GM18507 (cell line): ENCODE results near the gene CD40.

Source experiments
- DNase-seq: peaks from one replicate; pipeline ENCODE4 v3.0.0; 2011; ENCODE audit warnings: low read depth; ENCODE audit not compliant: insufficient read length; ENCODE audit errors: extremely low spot score
- FAIRE-seq: peaks from 2 replicates; lab custom pipeline; 2011; peaks lifted over from hg19 to GRCh38; lab: Jason Lieb, UNC

The CD40 gene

DNA sequence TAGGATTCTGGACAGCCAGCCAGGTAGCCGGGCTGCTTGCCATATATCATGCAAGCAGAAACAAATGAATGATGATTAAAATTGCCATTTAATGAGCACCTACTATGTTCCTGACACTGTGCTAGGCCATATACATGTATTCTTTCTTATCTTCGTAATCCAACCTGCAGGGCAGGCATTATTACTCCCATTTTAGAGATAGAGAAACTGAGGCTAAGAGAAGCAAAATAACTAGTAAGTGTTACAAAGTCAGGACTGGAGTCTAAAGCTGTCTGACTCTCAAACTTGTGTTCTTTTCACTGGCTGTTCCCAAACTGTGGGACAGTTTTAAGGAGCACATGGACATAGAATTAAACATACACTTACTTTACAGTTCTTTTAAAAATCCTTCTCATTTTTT lies 2.0 kb downstream of the CD40 start:
- FAIRE-seq (no peak), DNase-seq (no peak)

DNA sequence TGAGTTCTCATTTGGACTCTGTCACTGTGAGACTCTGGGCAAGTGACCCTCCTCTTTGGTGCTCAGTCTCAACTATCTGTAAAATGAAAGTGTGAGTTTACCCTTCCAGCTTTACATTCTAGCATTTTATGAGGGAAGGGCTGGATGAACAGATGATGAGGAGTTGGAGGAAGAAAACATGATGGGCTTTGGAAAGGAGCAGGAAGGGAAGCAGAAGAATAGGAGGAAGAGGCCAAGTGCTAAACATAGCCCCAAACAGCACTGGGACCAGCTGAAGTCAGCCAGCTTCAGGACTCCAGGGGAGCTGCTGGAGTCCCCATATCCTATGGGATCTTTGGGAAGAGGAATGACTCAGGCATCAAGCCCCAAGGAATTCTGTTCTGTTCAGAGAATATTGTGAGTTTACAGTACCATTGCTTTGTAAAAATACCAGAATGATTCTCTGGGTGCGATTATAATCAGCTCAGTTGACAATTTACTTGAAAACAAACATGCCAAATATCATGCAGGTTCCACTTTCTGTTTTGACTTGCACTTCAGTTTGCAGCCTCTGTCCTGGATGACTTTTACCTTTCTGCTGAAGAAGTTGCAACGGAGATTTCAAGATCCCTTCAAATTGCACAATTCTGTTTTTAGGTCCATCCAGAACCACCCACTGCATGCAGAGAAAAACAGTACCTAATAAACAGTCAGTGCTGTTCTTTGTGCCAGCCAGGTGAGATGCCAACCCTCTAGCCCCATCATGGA lies 3.2 kb downstream of the CD40 start:
- no peak for DNase-seq
- peak; percentile 41 for FAIRE-seq

DNA sequence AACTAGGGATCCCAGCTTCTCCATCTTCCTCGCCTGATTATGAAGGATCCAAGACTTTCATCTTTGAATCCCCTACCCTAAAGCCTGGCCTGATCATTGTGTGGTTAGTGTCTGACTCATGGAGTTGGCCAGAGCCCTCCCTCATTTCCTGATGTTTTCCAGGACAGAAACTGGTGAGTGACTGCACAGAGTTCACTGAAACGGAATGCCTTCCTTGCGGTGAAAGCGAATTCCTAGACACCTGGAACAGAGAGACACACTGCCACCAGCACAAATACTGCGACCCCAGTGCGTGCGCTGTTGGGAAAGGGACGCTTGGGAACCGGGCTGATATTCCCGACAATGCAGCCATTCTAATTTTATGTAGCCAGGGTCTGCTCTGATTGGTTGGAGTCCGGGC lies 4.0 kb downstream of the CD40 start:
- DNase-seq: no peak

DNA sequence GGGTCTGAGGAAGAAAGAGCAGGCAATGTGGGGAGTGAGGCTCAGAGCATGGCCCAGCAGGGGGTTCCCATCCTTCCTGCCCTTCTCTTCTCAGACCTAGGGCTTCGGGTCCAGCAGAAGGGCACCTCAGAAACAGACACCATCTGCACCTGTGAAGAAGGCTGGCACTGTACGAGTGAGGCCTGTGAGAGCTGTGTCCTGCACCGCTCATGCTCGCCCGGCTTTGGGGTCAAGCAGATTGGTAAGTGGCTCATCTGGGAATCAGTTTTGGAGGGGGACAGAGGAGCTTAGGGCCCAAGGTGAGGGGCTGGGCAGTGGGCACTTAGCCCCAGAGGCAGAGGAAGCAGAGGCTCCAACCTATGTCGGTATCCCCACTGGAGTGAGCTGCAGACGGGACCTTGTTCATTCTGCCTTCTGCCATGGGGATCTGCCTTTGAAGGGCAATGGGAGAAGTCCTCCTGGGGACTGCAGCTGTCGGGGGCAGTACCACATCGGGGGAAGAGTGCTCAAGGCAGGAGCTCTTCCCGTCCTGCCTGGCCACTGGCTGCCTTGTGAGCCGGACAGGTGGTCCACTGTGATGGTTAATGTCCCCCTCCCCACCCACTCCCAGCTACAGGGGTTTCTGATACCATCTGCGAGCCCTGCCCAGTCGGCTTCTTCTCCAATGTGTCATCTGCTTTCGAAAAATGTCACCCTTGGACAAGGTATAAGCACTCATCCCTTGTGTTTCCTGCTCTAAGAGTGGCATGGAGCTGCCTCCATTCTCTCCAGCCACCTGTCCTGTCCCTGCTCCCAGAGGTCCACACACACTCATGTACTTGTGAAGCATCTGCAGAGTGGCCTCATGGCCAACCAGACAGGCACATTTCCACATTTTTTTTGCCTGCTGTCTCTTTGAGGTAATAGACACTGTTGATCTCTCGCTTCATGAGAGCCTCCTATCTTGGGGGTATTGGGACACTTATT lies 4.7 kb downstream of the CD40 start:
- FAIRE-seq: no peak

More for the DNA sequence above, 4.0 kb downstream of the CD40 start:
- FAIRE-seq: no peak

DNA sequence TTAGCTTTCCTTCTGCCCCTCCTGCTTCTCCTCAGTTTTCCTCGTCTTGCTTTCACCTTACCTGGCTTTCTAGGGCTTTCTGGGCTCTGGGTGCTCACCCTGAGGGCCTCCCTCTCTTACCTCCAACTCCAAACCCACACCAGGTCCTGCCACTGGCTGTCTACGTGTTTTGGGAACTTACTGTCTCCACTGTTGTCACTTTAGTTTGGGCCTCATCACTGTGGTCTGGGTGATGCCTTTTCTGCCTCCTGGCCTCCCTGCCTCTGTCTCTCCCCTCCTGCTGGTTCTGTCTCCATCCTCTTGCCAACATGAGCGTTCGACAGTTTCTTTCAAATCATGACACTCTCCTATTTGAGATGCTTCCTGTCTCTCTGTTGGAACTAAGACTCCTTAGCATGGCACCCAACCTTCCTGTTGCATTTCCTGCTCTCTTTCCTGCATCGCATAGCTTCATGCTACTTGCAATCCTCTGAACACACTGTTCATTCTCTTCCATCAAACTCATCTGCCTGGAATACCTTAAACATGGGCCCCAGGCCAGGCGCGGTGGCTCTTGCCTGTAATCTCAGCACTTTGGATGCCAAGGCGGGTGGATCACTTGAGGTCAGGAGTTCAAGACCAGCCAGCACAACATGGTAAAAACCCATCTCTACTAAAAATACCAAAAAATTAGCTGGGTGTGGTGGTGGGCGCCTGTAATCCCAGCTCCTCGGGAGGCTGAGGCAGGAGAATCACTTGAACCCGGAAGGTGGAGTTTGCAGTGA lies 5.5 kb downstream of the CD40 start:
- FAIRE-seq (no peak), DNase-seq (no peak)

More for the DNA sequence above, 4.7 kb downstream of the CD40 start:
- DNase-seq: no peak

DNA sequence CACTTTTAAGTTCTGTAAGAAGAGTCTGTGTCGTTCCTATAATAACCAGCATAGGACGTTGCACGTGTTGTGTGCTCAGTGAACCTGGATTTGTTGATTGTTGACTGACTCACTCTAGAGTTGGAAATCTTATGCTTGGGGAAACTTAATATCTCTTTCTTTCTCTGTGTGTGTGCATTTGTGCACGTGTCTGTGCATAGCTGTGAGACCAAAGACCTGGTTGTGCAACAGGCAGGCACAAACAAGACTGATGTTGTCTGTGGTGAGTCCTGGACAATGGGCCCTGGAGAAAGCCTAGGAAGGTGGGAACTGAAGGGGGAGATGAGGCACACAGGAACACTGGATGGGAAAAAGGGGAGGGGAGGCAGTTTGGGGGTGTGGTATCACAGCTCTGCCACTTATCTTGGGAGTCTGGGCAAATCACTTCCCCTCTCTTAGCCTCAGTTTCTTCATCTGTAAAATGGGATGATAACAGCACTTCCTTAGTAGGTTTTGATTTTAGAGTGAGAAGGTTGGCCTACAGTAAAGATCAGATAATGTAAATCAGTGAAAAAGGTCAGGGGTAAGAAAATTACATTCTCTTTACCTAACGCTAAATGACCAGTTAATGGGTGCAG lies 8.4 kb downstream of the CD40 start:
- no peak for DNase-seq
- no peak for FAIRE-seq

DNA sequence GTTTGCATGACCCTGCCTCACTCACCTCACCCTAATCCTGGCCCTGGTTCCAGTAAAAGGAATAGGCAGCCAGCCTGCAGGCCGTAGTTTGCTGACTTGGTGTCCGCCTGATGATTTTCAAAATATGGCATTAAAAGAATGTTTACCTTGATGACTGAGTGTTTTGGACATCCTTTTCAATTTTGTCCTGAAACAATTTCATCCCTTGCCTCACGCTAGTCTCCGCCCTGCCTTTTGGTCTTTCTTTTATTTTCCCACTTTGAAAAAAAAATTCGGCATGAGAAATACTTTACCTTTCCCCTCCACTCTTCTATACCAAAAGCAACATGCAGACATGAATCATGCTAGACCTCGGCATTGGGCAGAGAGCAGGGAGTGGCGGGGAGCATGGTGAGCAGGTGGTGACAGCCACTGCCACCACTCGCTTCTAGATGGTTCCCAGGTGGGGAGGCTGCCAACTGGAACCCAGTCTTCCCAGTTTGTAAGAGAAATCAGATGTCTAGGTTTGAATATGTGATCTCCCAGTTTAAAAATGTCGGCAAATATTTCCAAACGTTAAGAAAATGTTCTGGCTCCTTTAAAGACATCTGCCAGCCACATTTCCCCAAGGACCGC lies 9.4 kb downstream of the CD40 start:
- no peak for DNase-seq
- FAIRE-seq: no peak

DNA sequence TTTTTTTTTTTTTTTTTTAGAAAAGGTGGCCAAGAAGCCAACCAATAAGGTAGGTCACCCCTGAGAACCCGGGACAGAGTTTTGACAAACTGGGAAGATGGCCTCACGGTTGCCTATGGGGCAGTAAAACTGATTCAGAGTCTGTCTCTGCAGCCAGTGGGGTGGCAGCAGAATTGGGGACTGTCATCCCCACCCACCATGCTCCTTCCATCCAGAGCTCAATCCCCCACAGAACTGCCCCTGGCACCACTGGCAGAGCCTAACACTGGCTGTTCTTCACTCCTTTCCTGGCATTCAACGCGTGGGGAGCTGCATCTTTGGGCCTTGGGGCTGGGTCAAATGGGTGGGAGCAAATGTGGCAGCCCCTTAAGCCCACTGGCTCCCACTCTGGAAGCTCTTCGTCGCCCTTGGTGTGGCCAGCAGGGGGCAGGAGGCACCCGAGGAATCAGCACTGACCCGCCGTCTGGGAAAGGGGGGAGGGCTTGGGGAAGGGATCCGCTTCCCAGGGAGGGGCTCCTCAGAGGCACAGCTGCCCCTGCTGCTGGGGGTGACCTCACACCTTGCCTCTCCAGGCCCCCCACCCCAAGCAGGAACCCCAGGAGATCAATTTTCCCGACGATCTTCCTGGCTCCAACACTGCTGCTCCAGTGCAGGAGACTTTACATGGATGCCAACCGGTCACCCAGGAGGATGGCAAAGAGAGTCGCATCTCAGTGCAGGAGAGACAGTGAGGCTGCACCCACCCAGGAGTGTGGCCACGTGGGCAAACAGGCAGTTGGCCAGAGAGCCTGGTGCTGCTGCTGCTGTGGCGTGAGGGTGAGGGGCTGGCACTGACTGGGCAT lies 10.4 kb downstream of the CD40 start:
- FAIRE-seq (no peak), DNase-seq (no peak)

DNA sequence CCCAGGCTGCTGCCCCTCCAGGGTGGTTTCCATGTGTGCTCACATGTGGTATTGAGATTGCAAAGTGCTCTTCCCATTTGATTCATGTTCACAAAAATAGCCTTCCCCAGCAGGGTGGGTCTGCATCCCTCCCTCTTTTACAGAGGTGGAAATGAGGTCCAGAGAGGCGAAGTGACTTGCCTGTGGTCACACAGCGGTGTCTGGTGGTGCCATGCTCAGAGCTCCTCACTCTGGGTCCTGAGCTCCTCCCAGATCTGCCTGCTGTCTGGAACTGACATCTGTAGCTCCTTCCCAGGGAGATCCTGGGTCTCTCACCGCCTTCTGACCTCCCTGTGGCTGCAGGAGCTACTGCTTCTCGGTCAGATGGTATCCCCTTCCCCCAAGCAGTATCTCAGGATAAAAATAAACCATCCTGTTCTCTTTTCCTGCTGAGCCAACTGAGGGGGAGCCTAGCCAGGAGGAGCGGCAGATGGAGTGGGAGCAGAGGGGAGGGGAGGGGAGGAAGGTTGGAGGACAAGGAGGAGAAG lies 11.9 kb downstream of the CD40 start:
- DNase-seq (no peak), FAIRE-seq (peak; percentile 38)

DNA sequence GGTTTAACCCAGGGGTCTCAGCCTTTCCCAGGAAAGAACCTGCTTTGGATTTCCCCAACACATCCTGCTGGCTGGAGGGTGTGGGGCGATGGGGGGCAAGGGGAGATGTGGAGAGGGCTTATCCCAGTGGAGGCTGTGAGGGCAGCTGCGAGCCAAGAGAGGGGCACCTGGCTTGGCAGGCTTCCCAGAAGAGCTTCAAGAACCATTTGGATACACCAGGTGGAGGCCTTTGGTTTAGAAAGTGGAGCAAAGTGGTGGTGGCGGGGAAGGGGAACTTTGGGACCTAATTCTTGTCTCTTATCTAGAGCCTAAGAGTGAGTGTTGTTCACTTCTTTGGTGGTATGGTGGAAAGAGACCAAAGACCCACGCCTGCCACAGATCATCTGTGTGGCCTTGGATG lies 12.4 kb downstream of the CD40 start:
- no peak for FAIRE-seq
- no peak for DNase-seq

DNA sequence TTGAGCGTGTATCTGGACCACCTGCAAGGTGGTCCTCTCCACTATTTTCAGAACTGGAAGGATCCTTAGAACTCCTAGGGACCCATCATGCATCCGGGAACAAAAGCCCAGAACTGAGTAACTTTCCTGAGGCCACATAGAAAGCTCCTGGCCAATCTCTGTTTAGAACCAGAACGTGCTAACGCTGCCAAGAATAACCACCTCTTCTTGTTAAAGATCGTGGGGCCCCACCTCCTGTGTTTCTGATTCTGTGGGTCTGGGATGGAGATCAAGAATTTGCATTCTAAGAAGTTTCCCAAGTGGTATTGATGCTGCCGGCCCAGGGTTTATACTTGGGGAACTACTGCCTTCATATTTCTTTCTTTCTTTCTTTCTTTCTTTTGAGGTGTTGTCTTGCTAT lies 13.3 kb downstream of the CD40 start:
- no peak for FAIRE-seq
- DNase-seq: no peak

DNA sequence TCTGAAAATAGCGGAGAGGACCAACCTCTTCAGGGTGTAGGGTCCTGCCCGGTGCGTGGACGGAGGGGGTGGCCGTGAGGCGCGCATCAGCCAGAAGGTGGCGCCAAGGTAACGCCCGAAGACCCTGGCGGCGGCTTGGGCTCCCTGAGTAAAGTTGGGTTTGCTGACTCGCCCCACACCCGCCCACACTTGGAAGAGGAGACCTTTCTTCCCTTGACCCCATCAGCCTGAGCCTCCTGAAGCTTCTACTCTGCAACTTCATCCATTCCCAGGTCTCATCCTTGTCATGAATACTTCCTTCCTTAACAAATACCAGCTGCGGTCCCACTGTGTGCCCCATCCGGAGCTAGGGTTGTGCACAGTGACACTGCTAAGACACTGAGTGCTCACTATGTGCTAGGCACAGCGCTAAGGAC lies 14.6 kb downstream of the CD40 start:
- DNase-seq (peak; percentile 69), FAIRE-seq (peak; percentile 48)

DNA sequence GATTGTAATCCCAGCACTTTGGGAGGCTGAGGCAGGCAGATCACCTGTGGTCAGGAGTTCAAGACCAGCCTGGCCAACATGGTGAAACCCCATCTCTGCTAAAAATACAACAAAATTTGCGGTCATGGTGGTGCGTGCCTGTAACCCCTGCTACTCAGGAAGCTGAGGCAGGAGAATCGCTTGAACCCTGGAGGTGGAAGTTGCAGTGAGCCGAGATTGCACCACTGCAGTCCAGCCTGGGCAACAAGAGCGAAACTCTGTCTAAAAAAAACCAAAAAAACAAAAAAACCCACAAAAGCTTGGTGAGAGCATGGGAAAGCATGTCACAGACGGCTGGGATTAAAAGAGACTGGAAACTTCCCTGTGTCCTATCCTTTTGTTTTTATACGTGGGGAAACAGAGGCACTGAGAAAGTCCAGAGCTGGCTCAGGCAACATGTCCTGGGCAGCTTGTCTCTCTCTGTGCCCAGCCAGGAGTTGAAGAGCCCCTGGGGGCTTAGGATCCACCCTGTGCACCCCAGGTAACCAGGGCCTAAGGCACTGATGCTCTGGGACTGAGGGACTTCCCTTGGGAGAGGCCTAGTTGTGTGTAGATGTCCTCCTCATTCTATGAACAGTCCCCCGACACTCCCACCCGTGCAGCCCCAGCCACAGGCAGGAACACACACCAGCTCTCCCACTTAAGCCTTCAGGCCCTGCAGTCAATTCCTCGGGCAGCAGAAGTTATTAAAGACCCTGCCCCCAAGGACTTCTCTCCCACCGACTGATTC lies 16.0 kb downstream of the CD40 start:
- FAIRE-seq (no peak), DNase-seq (no peak)

DNA sequence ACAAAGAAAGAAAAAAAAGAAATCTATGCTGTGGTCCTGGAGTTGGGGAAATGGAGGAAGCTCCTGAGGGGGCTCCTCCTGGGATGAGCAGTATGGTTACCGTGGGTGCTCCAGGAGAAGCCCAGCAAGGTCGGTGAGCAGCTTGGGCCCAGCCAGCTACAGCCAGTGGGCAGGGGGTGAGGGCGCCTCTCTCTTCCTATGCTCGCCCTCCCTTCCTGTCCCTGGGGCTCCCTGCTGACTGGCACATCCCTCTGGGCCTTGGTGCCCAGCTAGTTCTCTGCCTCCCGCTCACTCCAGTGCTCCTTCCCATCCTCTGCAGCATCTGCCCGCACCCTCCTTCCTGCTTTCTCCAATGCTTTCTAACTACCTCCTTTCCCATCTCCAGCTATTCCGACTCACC lies 16.6 kb downstream of the CD40 start:
- DNase-seq (no peak), FAIRE-seq (no peak)

DNA sequence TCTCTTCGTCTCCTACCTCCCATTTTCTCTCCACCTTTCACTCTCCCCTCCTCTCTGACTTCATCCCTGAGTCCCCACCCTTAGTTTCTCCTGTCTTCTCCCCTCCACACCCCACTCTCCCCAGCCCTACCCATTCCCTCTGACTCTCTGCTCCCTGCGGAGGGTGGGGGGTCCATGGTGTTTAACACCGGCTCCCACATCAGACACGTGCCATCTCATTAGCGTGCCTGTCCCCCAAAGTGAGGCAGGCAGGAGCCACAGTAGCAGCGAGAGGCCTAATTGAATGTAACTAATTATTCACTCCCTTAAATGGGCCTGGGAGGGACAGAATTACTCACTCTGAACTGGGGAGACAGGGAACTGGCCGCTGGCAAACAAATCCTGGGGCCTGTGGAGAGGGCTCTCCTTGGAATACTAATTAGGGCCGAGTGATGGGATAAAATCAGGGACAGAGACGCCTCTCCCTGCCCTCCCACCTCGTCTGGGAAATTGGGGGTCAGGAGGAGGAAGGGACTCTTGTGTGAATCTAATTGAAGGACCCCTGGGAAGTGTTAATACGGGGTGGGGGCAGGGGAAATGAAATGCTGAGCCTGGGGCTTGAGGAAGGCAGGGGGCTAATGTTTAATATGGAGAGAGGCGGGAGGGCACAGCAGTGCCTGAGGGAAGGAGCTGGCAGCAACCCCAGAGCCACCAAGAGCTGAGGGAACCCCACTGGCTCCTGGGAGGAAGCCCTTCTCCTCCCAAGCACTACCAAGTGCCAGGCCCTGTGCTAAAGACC lies 17.9 kb downstream of the CD40 start:
- FAIRE-seq: no peak
- DNase-seq: no peak

DNA sequence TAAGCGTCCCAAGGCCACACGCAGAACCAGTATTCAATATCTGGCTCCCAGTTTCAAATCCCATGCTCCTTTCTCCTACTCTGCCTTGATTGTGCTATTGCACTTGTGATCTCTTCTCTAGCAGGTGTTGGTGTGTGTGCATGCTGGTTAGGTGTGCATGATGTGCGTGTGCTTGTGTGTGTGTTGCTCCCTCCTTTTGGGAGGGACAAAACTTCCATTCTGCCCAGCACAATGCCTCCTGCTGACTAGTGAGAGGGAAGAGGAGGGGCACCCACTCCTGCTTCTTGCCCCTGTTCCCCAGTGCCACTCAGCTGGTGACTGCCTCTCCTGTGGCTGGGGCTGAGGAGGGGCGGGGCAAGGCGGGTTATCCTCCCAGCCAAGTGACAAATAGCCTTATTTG lies 19.7 kb downstream of the CD40 start:
- FAIRE-seq: no peak
- DNase-seq: no peak
